Natural killer cell (primary cell): ENCODE data around the gene ANGEL1. TPM values are rescaled to one million over a fixed set of nuclear protein-coding genes. Genes with fewer than 3 reads are reported as not detected.

ENCODE experiments used
- ATAC-seq, 3 donors: fragments of 150-1000 bp in 2 of 3; fragments of 200-7000 bp in 1 of 3; cut with Tn5 transposase; 1 replicate in 1 of 3; 2 replicates in 2 of 3; pipeline ENCODE4 v1.10.0; 2021; ENCODE audit warnings: mild to moderate bottlenecking in 2 of 3, moderate library complexity in 2 of 3
- DNase-seq, 2 donors: peaks; one replicate each; pipeline versions ENCODE4 v3.0.0 to v3.0.0-alpha.2; 2013 to 2021; ENCODE audit warnings: mixed read lengths in 1 of 2
- H3K27ac ChIP-seq: one replicate; pipeline ENCODE4 v1.5.1; 2013; ENCODE audit warnings: mild to moderate bottlenecking, low read length
- H3K27me3 ChIP-seq: one replicate; pipeline ENCODE4 v1.6.1; 2013; ENCODE audit warnings: low read length; ENCODE audit not compliant: control insufficient read depth, insufficient read depth
- H3K36me3 ChIP-seq: one replicate; pipeline ENCODE4 v1.6.1; 2013; ENCODE audit warnings: low read length; ENCODE audit not compliant: control insufficient read depth, insufficient read depth
- H3K4me1 ChIP-seq: one replicate; pipeline ENCODE4 v1.6.1; 2013; ENCODE audit warnings: low read length; ENCODE audit not compliant: control insufficient read depth, insufficient read depth
- H3K4me3 ChIP-seq: one replicate; pipeline ENCODE4 v1.5.1; 2013; ENCODE audit warnings: low read length
- H3K9me3 ChIP-seq: one replicate; pipeline ENCODE4 v1.6.1; 2013; ENCODE audit warnings: low read length; ENCODE audit not compliant: control insufficient read depth, insufficient read depth
- H3K27ac Mint-ChIP-seq, 2 donors: one replicate each; pipeline ENCODE4 v1.8.0; 2022; ENCODE audit warnings: mild to moderate bottlenecking in 2 of 2, mixed read lengths in 2 of 2, moderate library complexity in 1 of 2
- H3K27me3 Mint-ChIP-seq, 2 donors: one replicate each; pipeline ENCODE4 v1.8.0; 2022; ENCODE audit warnings: low read depth in 2 of 2, mixed read lengths in 2 of 2
- H3K36me3 Mint-ChIP-seq: one replicate; pipeline ENCODE4 v1.8.0; 2022; ENCODE audit warnings: mixed read lengths
- H3K4me1 Mint-ChIP-seq, 2 donors: one replicate each; pipeline ENCODE4 v1.8.0; 2022; ENCODE audit warnings: mixed read lengths in 2 of 2
- H3K4me3 Mint-ChIP-seq: one replicate; pipeline ENCODE4 v1.8.0; 2022; ENCODE audit warnings: mild to moderate bottlenecking, moderate library complexity, mixed read lengths
- H3K9me3 Mint-ChIP-seq, 2 donors: one replicate each; pipeline ENCODE4 v1.8.0; 2022; ENCODE audit warnings: mixed read lengths in 2 of 2
- CTCF ChIP-seq: fragments of 200-600 bp; IDR thresholded peaks from one replicate; pipeline ENCODE4 v1.8.0; 2022; ENCODE audit warnings: antibody characterized with exemption
- WGBS: methylation state at CpG from one replicate; pipeline ENCODE4 v1.1.7; 2013; ENCODE audit warnings: missing lambda C conversion rate; ENCODE audit not compliant: insufficient coverage; 5-methylcytosine and 5-hydroxymethylcytosine counted together
- intact Hi-C: fragments of 100-400 bp; cut with micrococcal nuclease; formaldehyde crosslinking; loops from one replicate; pipeline ENCODE4 v1.14.2; 2022
- total RNA-seq, 4 donors: library from RNA; stranded (reverse); fragments of 120-200 nt in 1 of 4; gene quantifications; one replicate each; pipeline versions ENCODE4 v1.2.3 to v1.2.4, GENCODE V29; 2013 to 2022

The ANGEL1 gene
- total RNA-seq, 3 donors from 2014 or later (not counting 1 experiment from before 2014, with no cell fraction given): 12.2 to 20.2 (median 17.2) TPM

- peak in 1 of 2 donors; percentile 61 for DNase-seq
- WGBS: 7% methylated on average over 9 of the region's 9 CpGs
- Histone ChIP-seq H3K36me3 (peaks cover 20% of the 10 kb centered on the region), H3K27me3 (no peaks in the 10 kb centered on the region), H3K4me3 (peak overlapping the region; percentile 16), H3K9me3 (no peaks in the 10 kb centered on the region), H3K4me1 (peaks cover 21% of the 10 kb centered on the region), H3K27ac (peak overlapping the region; percentile 40)
- peak; percentile 14 to 20 (median 16) for ATAC-seq
- no peaks in the 10 kb centered on the region for H3K27me3 Mint-ChIP-seq
- peak overlapping the region; percentile 88 to 95 for H3K27ac Mint-ChIP-seq
- peak; percentile 32 for TF ChIP-seq CTCF
- H3K4me1 Mint-ChIP-seq: peaks cover 25 to 30% of the 10 kb centered on the region in 2 donors
- H3K9me3 Mint-ChIP-seq: no peaks in the 10 kb centered on the region
- H3K4me3 Mint-ChIP-seq: peak overlapping the region; percentile 90
- intact Hi-C loops: loop anchor here (1.0 kb wide), 1 partner anchor 101 kb away; no protein-coding TSS in a partner anchor
- H3K36me3 Mint-ChIP-seq: peaks cover 7% of the 10 kb centered on the region
Observed at GRCh38 chr14:76810953-76811400, 1.7 kb downstream of the ANGEL1 start.

- Histone ChIP-seq H3K9me3 (no peaks in the 10 kb centered on the region), H3K27me3 (no peaks in the 10 kb centered on the region), H3K4me1 (peaks cover 21% of the 10 kb centered on the region), H3K27ac (peak overlapping the region; percentile 40), H3K36me3 (peaks cover 24% of the 10 kb centered on the region), H3K4me3 (no peak overlapping the region)
- Mint-ChIP-seq H3K36me3 (peaks cover 7% of the 10 kb centered on the region), H3K4me1 (peaks cover 25 to 30% of the 10 kb centered on the region in 2 donors), H3K9me3 (no peaks in the 10 kb centered on the region), H3K4me3 (peak overlapping the region; percentile 90), H3K27me3 (no peaks in the 10 kb centered on the region), H3K27ac (peak overlapping the region; percentile 88 to 95)
- DNase-seq (no peak), ATAC-seq (no peak)
- 70% methylated on average over 3 of the region's 3 CpGs for WGBS
- TF ChIP-seq CTCF: no peak
- intact Hi-C loops: no loop called here
Observed at GRCh38 chr14:76810525-76810924, 2.2 kb downstream of the ANGEL1 start.

GRCh38 chr14:76808990-76809389 is 3.7 kb downstream of the ANGEL1 start:
- H3K4me1 Mint-ChIP-seq: peaks cover 25 to 30% of the 10 kb centered on the region in 2 donors
- peaks cover 35% of the 10 kb centered on the region for H3K36me3 ChIP-seq

More at GRCh38 chr14:76808990-76809389, 3.7 kb downstream of the ANGEL1 start:
- Mint-ChIP-seq H3K27me3 (no peaks in the 10 kb centered on the region), H3K27ac (no peak overlapping the region), H3K4me3 (no peak overlapping the region), H3K9me3 (no peaks in the 10 kb centered on the region), H3K36me3 (peaks cover 7% of the 10 kb centered on the region)
- no peak for DNase-seq
- Histone ChIP-seq H3K4me1 (peaks cover 21% of the 10 kb centered on the region), H3K27ac (no peak overlapping the region), H3K9me3 (no peaks in the 10 kb centered on the region), H3K4me3 (no peak overlapping the region), H3K27me3 (no peaks in the 10 kb centered on the region)
- no peak for TF ChIP-seq CTCF
- intact Hi-C loops: no loop called here
- ATAC-seq: no peak
- 98% methylated on average over 4 of the region's 4 CpGs for WGBS
